Activated T-helper 1 cell treated with Interleukin-2 at 50 U/mL for 16 hours (primary cell): Measurements from ENCODE around the gene SNX3.
"Not testable (repeated sequence)": the region's sequence is repeated elsewhere in the genome, so short reads cannot be mapped to it uniquely, and the experiment has no call there.

Source experiments
- DNase-seq: peaks from one replicate; pipeline ENCODE4 v3.0.0-alpha.2; 2020; ENCODE audit warnings: low read depth

SNX3 gene

GRCh38 chr6:108260809-108261569, at the start of gene SNX3:
SNX3 (minus strand) TSS chr6:108261040; CDS start chr6:108260921, 119 bp downstream.
- DNase-seq = peak; percentile 81

- DNase-seq = no peak
Measured at GRCh38 chr6:108309844-108310243, 49.0 kb upstream of the SNX3 start.

- not testable (repeated sequence) for DNase-seq
Measured at GRCh38 chr6:108308641-108309040, 47.8 kb upstream of the SNX3 start.

GRCh38 chr6:108304646-108305045, 43.8 kb upstream of the SNX3 start:
- DNase-seq = no peak

GRCh38 chr6:108302386-108302785, 41.5 kb upstream of the SNX3 start:
- DNase-seq = no peak

- DNase-seq = no peak
Measured at GRCh38 chr6:108295676-108296075, 34.8 kb upstream of the SNX3 start.

- DNase-seq = peak; percentile 75
Measured at GRCh38 chr6:108294727-108295625, 34.1 kb upstream of the SNX3 start, which contains the start of gene AFG1L. AFG1L (plus strand) TSS chr6:108295054; CDS start chr6:108295080, 26 bp downstream.

- DNase-seq = no peak
Measured at GRCh38 chr6:108294297-108294726, 33.5 kb upstream of the SNX3 start.

GRCh38 chr6:108293527-108294296, 32.9 kb upstream of the SNX3 start:
- DNase-seq = no peak

GRCh38 chr6:108292561-108292960, 31.7 kb upstream of the SNX3 start:
- not testable (repeated sequence) for DNase-seq

- DNase-seq = no peak
Measured at GRCh38 chr6:108291091-108291490, 30.3 kb upstream of the SNX3 start.

- DNase-seq = no peak
Measured at GRCh38 chr6:108288742-108289141, 27.9 kb upstream of the SNX3 start.

- DNase-seq = no peak
Measured at GRCh38 chr6:108287373-108287772, 26.5 kb upstream of the SNX3 start.

- DNase-seq = no peak
Measured at GRCh38 chr6:108286366-108286765, 25.5 kb upstream of the SNX3 start.

GRCh38 chr6:108285381-108285780, 24.5 kb upstream of the SNX3 start:
- no peak for DNase-seq

- DNase-seq = no peak
Measured at GRCh38 chr6:108277831-108278230, 17.0 kb upstream of the SNX3 start.

GRCh38 chr6:108277295-108277694, 16.5 kb upstream of the SNX3 start:
- DNase-seq = no peak

GRCh38 chr6:108275976-108276375, 15.1 kb upstream of the SNX3 start:
- no peak for DNase-seq

GRCh38 chr6:108274546-108274945, 13.7 kb upstream of the SNX3 start:
- no peak for DNase-seq

GRCh38 chr6:108269955-108270354, 9.1 kb upstream of the SNX3 start:
- DNase-seq = not testable (repeated sequence)

- DNase-seq = no peak
Measured at GRCh38 chr6:108268845-108269244, 8.0 kb upstream of the SNX3 start.

- DNase-seq = no peak
Measured at GRCh38 chr6:108263371-108263770, 2.5 kb upstream of the SNX3 start.
